Left ventricle myocardium inferior (tissue), 1 donor: ENCODE measurements around the gene LITAFD. TPM values are rescaled to one million over a fixed set of nuclear protein-coding genes. Genes with fewer than 3 reads are reported as not detected.

Source experiments
- DNase-seq: peaks from one replicate; pipeline ENCODE4 v3.0.0-alpha.2; 2020
- H3K27ac ChIP-seq: fragments of 200-600 bp; replicated peaks from 2 replicates; pipeline ENCODE4 v1.8.0; 2021
- H3K27me3 ChIP-seq: fragments of 200-600 bp; 2 replicates; pipeline ENCODE4 v1.8.0; 2021; ENCODE audit warnings: low read depth
- H3K36me3 ChIP-seq: fragments of 200-600 bp; 2 replicates; pipeline ENCODE4 v1.8.0; 2021
- H3K4me1 ChIP-seq: fragments of 200-600 bp; 2 replicates; pipeline ENCODE4 v1.8.0; 2021
- H3K4me3 ChIP-seq: fragments of 200-600 bp; 2 replicates; pipeline ENCODE4 v1.8.0; 2021; ENCODE audit warnings: mild to moderate bottlenecking, moderate library complexity
- H3K9me3 ChIP-seq: fragments of 200-600 bp; replicated peaks from 2 replicates; pipeline ENCODE4 v1.8.0; 2021
- intact Hi-C: fragments of 100-400 bp; cut with micrococcal nuclease; formaldehyde crosslinking; loops from one replicate; pipeline ENCODE4 v1.11.0; 2022
- total RNA-seq: library from RNA; stranded (reverse); fragmentation: NEBNext Ultra II Directional; extraction: Animal tissue kit (Norgen Biotek cat#: 25700); gene quantifications from one replicate; pipeline ENCODE4 v1.2.1, GENCODE V29; 2021
- TF ChIP-seq, protein P1 (sequence below): fragments of 200-600 bp; IDR thresholded peaks from 2 replicates; pipeline ENCODE4 v1.8.0; 2021; ENCODE audit warnings: antibody characterized with exemption, mild to moderate bottlenecking, borderline replicate concordance
- donor health status: DM: no; HTN: yes; CAD: no; lungs with severe emphysema.

The LITAFD gene
- total RNA-seq, 1 donor from 2014 or later = not detected

DNA sequence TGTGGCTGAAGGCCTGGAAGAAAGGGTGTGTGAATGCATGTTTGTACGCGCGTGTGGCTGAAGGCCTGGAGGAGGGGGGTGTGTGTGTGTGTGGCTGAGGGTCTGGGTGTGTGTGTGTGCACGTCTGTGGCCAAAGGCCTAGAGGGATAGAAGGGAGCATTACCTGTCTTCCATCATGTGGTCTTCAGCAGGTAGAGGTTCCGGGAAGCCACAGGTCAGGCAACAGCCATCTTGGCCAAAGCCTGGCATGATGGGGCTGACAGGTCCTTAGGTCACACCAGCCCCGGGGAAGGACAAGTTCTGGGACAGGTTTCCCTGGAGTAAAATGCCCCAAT, 5.2 kb downstream of the LITAFD start:
- no peak for DNase-seq
- intact Hi-C loops = loop anchor here (10.0 kb wide), 1 partner anchor 233 kb away; no protein-coding TSS in a partner anchor
- Histone ChIP-seq H3K4me1 (peaks cover 35% of the 10 kb centered on the region), H3K27me3 (peaks cover 10% of the 10 kb centered on the region), H3K9me3 (no peaks in the 10 kb centered on the region), H3K36me3 (peaks cover 31% of the 10 kb centered on the region), H3K27ac (no peak overlapping the region), H3K4me3 (no peak overlapping the region)
- TF ChIP-seq, protein P1, sequence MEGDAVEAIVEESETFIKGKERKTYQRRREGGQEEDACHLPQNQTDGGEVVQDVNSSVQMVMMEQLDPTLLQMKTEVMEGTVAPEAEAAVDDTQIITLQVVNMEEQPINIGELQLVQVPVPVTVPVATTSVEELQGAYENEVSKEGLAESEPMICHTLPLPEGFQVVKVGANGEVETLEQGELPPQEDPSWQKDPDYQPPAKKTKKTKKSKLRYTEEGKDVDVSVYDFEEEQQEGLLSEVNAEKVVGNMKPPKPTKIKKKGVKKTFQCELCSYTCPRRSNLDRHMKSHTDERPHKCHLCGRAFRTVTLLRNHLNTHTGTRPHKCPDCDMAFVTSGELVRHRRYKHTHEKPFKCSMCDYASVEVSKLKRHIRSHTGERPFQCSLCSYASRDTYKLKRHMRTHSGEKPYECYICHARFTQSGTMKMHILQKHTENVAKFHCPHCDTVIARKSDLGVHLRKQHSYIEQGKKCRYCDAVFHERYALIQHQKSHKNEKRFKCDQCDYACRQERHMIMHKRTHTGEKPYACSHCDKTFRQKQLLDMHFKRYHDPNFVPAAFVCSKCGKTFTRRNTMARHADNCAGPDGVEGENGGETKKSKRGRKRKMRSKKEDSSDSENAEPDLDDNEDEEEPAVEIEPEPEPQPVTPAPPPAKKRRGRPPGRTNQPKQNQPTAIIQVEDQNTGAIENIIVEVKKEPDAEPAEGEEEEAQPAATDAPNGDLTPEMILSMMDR = no peak

DNA sequence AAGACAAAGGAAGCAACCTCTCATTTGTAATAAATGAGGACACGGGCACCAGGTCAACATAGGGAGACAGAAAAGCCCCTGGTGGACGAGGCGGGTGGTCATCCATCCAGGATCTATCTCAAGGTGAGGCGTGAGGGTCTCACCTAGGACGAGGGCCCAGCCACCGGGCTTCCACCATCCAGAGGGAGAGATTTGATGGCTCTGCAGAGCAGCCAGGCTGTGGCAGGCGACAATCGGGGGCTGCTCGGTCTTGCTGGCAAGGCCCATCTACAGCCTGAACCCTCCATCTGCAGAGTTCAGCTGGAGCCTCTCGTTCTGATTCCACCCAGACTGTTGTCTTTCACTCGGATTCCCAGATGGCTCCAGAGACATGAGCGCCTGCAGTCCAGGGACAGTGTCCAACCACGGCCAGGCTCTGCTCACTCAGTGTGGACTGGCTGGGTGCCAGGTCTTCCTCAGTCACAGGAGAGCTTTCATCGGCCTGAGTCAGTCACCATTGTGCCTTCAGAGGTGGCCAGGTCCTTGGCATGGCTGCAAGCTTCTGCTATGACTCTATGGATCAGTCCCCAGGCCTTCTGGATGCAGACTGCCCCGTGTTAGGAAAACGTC, 5.9 kb downstream of the LITAFD start:
- Histone ChIP-seq H3K27ac (peak overlapping the region; percentile 38), H3K9me3 (no peaks in the 10 kb centered on the region), H3K4me1 (peaks cover 42% of the 10 kb centered on the region), H3K4me3 (no peak overlapping the region), H3K27me3 (peaks cover 4% of the 10 kb centered on the region), H3K36me3 (peaks cover 31% of the 10 kb centered on the region)
- TF ChIP-seq, protein P1 = no peak
- intact Hi-C loops = loop anchor here (10.0 kb wide), 1 partner anchor 233 kb away; no protein-coding TSS in a partner anchor
- peak; percentile 85 for DNase-seq

DNA sequence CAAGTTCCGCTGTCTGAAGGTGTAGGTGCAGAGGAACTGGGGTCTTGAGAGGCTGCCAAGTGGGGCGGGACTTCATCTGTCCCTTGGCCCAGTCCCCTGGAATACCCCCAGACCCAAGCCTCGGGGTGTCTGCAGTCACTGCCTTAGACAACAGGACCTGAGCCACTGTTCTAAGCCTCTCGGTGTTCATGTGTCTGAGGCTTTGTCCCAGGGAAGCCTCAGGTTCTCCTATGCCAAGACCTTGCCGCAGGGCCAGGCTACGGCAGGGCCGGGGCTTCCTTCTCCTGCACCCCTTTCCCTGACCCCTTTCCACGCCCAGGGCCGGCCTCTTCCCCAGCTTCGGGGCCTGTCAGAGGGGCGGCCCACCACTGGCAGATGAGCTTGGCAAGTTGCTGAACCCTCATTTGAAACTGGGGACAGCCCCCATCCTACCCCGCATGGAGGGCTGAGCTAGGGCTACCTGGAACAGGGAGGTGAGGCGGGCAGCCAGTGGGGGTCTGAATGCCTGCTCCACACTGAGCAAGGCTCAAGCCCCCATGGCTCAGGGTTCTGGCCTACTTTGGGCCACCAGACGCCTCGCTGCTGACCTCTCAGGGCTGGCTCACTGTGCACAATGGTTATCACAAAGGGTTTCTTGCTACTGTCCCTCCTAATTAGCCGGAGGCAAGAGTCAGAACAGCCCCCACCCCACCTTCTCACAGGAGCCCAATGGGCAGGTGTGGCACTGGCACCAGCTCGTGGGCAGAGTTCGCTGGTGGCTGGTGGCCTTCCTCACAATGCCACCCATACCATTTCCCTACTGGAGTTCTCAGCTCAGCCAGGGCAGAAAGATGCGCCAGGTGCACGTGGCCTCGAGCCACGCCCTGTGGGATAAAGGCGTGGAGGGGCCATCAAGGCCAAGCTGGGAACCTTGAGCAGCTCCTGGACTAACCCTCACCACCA, 7.1 kb downstream of the LITAFD start:
- Histone ChIP-seq H3K36me3 (peaks cover 42% of the 10 kb centered on the region), H3K4me1 (peaks cover 52% of the 10 kb centered on the region), H3K4me3 (no peak overlapping the region), H3K9me3 (no peaks in the 10 kb centered on the region), H3K27ac (no peak overlapping the region), H3K27me3 (no peaks in the 10 kb centered on the region)
- TF ChIP-seq, protein P1 = no peak
- intact Hi-C loops = loop anchor here (10.0 kb wide), 1 partner anchor 234 kb away; no protein-coding TSS in a partner anchor
- DNase-seq = no peak

DNA sequence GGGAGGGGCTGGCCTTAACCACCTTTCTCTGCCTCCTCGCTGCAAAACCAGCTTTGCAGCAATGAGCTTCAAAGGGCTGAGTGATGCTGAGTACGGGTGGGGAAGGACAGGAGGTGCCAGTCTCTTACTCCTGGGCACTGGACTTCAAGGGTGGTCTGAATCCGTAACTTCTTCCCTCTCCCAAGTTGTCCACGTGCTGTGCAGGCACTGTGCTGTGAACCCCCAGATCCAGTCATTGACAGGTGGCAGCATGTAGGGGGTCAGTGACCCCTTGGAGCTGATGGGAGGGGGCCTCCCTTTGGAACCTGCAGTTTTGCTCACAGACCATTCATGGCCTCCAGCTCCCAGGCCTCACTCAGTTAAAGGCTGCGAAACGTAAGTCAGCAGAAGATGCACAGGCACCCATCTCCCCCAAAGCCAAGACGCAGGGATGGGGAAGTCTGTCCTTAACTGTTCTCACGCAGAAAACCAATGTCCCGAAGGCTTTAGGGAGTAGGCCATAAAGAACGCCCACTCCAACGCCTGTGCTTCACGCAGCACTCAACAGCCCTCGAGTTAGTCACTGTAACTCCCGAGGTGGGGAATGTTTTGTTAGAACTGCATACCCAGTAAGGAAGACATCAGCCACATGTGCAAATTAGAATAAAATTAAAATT, 7.9 kb downstream of the LITAFD start:
- Histone ChIP-seq H3K9me3 (no peaks in the 10 kb centered on the region), H3K27ac (no peak overlapping the region), H3K4me1 (peaks cover 52% of the 10 kb centered on the region), H3K4me3 (no peak overlapping the region), H3K36me3 (peaks cover 50% of the 10 kb centered on the region), H3K27me3 (no peaks in the 10 kb centered on the region)
- TF ChIP-seq, protein P1 = no peak
- intact Hi-C loops = loop anchor here (10.0 kb wide), 1 partner anchor 235 kb away; no protein-coding TSS in a partner anchor
- no peak for DNase-seq

DNA sequence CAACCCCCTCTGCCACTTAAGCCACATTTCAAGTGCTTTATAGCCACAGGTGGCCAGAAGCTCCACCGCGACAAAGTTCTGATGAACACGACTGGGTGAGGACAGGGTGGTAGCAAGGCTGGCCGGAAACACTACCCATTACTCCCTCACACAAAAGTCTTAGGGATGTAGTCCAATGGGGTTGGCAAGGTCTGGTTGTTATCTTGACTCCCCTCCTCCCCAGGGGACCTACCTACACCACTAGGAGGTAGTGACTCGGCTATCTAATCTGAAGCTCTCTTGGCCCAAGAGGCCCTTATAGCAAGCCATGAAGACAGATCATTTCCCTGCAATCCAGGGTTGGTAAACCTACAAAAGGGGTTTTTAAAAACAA, 8.4 kb downstream of the LITAFD start:
- no peak overlapping the region for H3K27ac ChIP-seq
- intact Hi-C loops = no loop called here

More for the DNA sequence above, 8.4 kb downstream of the LITAFD start:
- TF ChIP-seq, protein P1 = no peak
- Histone ChIP-seq H3K36me3 (peaks cover 56% of the 10 kb centered on the region), H3K9me3 (no peaks in the 10 kb centered on the region), H3K4me3 (no peak overlapping the region), H3K4me1 (peaks cover 48% of the 10 kb centered on the region), H3K27me3 (no peaks in the 10 kb centered on the region)
- no peak for DNase-seq
